Peyer's patch (tissue), 4 donors: ENCODE measurements around the gene CHD1L. TPM values are rescaled to one million over a fixed set of nuclear protein-coding genes. Genes with fewer than 3 reads are reported as not detected.
"Not testable (repeated sequence)": the region's sequence is repeated elsewhere in the genome, so short reads cannot be mapped to it uniquely, and the experiment has no call there.

Experiments
- DNase-seq, 3 donors: peaks; one replicate each; pipeline ENCODE4 v3.0.0-alpha.2; 2017 to 2019
- H3K27ac ChIP-seq, 4 donors: fragments of 200-600 bp; sonication (generic); one replicate each; pipeline ENCODE4 v1.5.1; 2016 to 2019
- H3K27me3 ChIP-seq, 2 donors: fragments of 200-600 bp; sonication (generic); one replicate each; pipeline ENCODE4 v1.5.1; 2019
- H3K36me3 ChIP-seq, 3 donors: fragments of 200-600 bp; sonication (generic); one replicate each; pipeline ENCODE4 v1.5.1; 2016 to 2019
- H3K4me1 ChIP-seq, 4 donors: fragments of 200-600 bp; sonication (generic); one replicate each; pipeline ENCODE4 v1.5.1; 2016 to 2019
- H3K4me3 ChIP-seq, 4 donors: fragments of 200-600 bp; sonication (generic); 1 replicate in 3 of 4; 2 replicates in 1 of 4; pipeline ENCODE4 v1.5.1; 2016 to 2019; ENCODE audit warnings: mild to moderate bottlenecking in 1 of 4
- H3K9me3 ChIP-seq, 4 donors: fragments of 200-600 bp; sonication (generic); one replicate each; pipeline ENCODE4 v1.5.1; 2016 to 2019; ENCODE audit warnings: mild to moderate bottlenecking in 1 of 4
- CTCF ChIP-seq, 6 experiments: fragments of 450-650 bp in 4 of 6; fragments of 200-600 bp in 2 of 6; sonication (generic) in 1 of 6; IDR thresholded peaks; one replicate each; pipeline ENCODE4 v1.5.1; 2017 to 2019; ENCODE audit warnings: antibody characterized with exemption in 6 of 6, mild to moderate bottlenecking in 3 of 6, moderate library complexity in 1 of 6
- POLR2A ChIP-seq, 2 donors: fragments of 450-650 bp; IDR thresholded peaks; one replicate each; pipeline ENCODE4 v1.5.1; 2017; ENCODE audit warnings: antibody characterized with exemption in 2 of 2, mild to moderate bottlenecking in 2 of 2, moderate library complexity in 2 of 2
- total RNA-seq, 4 donors: library from RNA; depleted of rRNA; stranded (reverse); fragments of >200 nt; gene quantifications; one replicate each; pipeline ENCODE4 v1.1.0, GENCODE V29; 2016

Gene CHD1L
- total RNA-seq, 4 donors from 2014 or later, result 25.8 to 71.0 (median 38.3) TPM

- TF ChIP-seq POLR2A (IDR thresholded peaks at IDR 0.05) (no peak), CTCF (IDR thresholded peaks at IDR 0.05) (no peak)
- Histone ChIP-seq H3K27ac (no peak overlapping the region), H3K36me3 (peaks cover 0 to 80% (median 0%) of the 10 kb centered on the region in 3 donors), H3K9me3 (no peaks in the 10 kb centered on the region), H3K4me3 (no peak overlapping the region), H3K27me3 (no peaks in the 10 kb centered on the region), H3K4me1 (no peaks in the 10 kb centered on the region)
- no peak for DNase-seq
Observed at GRCh38 chr1:147292631-147293251, 50.3 kb downstream of the CHD1L start.

- H3K27ac ChIP-seq, result no peak overlapping the region
- no peak for TF ChIP-seq POLR2A (IDR thresholded peaks at IDR 0.05)
- TF ChIP-seq CTCF (IDR thresholded peaks at IDR 0.05), result no peak
- H3K4me1 ChIP-seq, result no peaks in the 10 kb centered on the region
- no peaks in the 10 kb centered on the region for H3K27me3 ChIP-seq
- peaks cover 0 to 42% (median 0%) of the 10 kb centered on the region in 3 donors for H3K36me3 ChIP-seq
- no peak overlapping the region for H3K4me3 ChIP-seq
- no peak for DNase-seq
- peaks cover 0 to 15% (median 0%) of the 10 kb centered on the region in 4 donors for H3K9me3 ChIP-seq
Observed at GRCh38 chr1:147297438-147297837, 55.0 kb downstream of the CHD1L start.

- not testable (repeated sequence) for H3K4me1 ChIP-seq, H3K36me3 ChIP-seq, H3K27ac ChIP-seq, DNase-seq, H3K4me3 ChIP-seq, H3K27me3 ChIP-seq
- peaks cover 0 to 40% (median 0%) of the 10 kb centered on the region in 4 donors for H3K9me3 ChIP-seq
Observed at GRCh38 chr1:147305803-147306202, 63.3 kb downstream of the CHD1L start.

- H3K36me3 ChIP-seq, result no peaks in the 10 kb centered on the region
- H3K9me3 ChIP-seq, result no peaks in the 10 kb centered on the region
- H3K27me3 ChIP-seq, result no peaks in the 10 kb centered on the region
- H3K27ac ChIP-seq, result no peak overlapping the region
- no peak for DNase-seq
- H3K4me1 ChIP-seq, result no peaks in the 10 kb centered on the region
- no peak for TF ChIP-seq CTCF (IDR thresholded peaks at IDR 0.05)
- no peak for TF ChIP-seq POLR2A (IDR thresholded peaks at IDR 0.05)
- H3K4me3 ChIP-seq, result no peak overlapping the region
Observed at GRCh38 chr1:147316968-147317367, 74.5 kb downstream of the CHD1L start.

- H3K4me1 ChIP-seq, H3K9me3 ChIP-seq, H3K36me3 ChIP-seq, H3K4me3 ChIP-seq, DNase-seq, H3K27ac ChIP-seq, H3K27me3 ChIP-seq: not testable (repeated sequence)
Observed at GRCh38 chr1:147326933-147327687, 84.6 kb downstream of the CHD1L start.

- Histone ChIP-seq H3K4me1 (no peaks in the 10 kb centered on the region), H3K36me3 (no peaks in the 10 kb centered on the region), H3K27ac (no peak overlapping the region), H3K4me3 (no peak overlapping the region), H3K27me3 (no peaks in the 10 kb centered on the region), H3K9me3 (no peaks in the 10 kb centered on the region)
- DNase-seq, result no peak
- TF ChIP-seq POLR2A (IDR thresholded peaks at IDR 0.05) (no peak), CTCF (IDR thresholded peaks at IDR 0.05) (no peak)
Observed at GRCh38 chr1:147334292-147334691, 91.8 kb downstream of the CHD1L start.
